HG02571 (cell line): ENCODE data around the gene TRIM2.
"Not testable (repeated sequence)": the region's sequence is repeated elsewhere in the genome, so short reads cannot be mapped to it uniquely, and the experiment has no call there.

Source experiments
- ATAC-seq: cut with Tn5 transposase; IDR thresholded peaks from one replicate; pipeline ENCODE4 v1.9.1; 2021; ENCODE audit warnings: mild to moderate bottlenecking, moderate library complexity; ENCODE audit not compliant: unreplicated experiment

Gene TRIM2

GRCh38 chr4:153204247-153204671 lies at the start of gene TRIM2:
Gene TRIM2 (plus strand): TSS chr4:153204443. CDS start chr4:153204531, 88 bp downstream.
- ATAC-seq = no peak

GRCh38 chr4:153155686-153156085 lies 48.6 kb upstream of the TRIM2 start:
- ATAC-seq = no peak

- ATAC-seq = no peak
These were observed 48.0 kb upstream of the TRIM2 start for GRCh38 chr4:153156263-153156662.

GRCh38 chr4:153156721-153157120 lies 47.5 kb upstream of the TRIM2 start:
- no peak for ATAC-seq

GRCh38 chr4:153159016-153159415 lies 45.2 kb upstream of the TRIM2 start:
- ATAC-seq = no peak

- no peak for ATAC-seq
These were observed 44.5 kb upstream of the TRIM2 start for GRCh38 chr4:153159728-153160221.

- ATAC-seq = no peak
These were observed 43.4 kb upstream of the TRIM2 start for GRCh38 chr4:153160821-153161220.

- ATAC-seq = no peak
These were observed 42.8 kb upstream of the TRIM2 start for GRCh38 chr4:153161226-153161963.

- not testable (repeated sequence) for ATAC-seq
These were observed 39.0 kb upstream of the TRIM2 start for GRCh38 chr4:153165236-153165635.

GRCh38 chr4:153166716-153167501 lies 37.3 kb upstream of the TRIM2 start:
- no peak for ATAC-seq

- no peak for ATAC-seq
These were observed 34.5 kb upstream of the TRIM2 start for GRCh38 chr4:153169776-153170175.

- ATAC-seq = no peak
These were observed 33.8 kb upstream of the TRIM2 start for GRCh38 chr4:153170407-153170806.

GRCh38 chr4:153174821-153175567 lies 29.2 kb upstream of the TRIM2 start:
- ATAC-seq = no peak

GRCh38 chr4:153176938-153177337 lies 27.3 kb upstream of the TRIM2 start:
- ATAC-seq = no peak

GRCh38 chr4:153177841-153178240 lies 26.4 kb upstream of the TRIM2 start:
- no peak for ATAC-seq

- ATAC-seq = no peak
These were observed 25.1 kb upstream of the TRIM2 start for GRCh38 chr4:153179100-153179499.

GRCh38 chr4:153181293-153181692 lies 22.9 kb upstream of the TRIM2 start:
- ATAC-seq = no peak

GRCh38 chr4:153181700-153182099 lies 22.5 kb upstream of the TRIM2 start:
- no peak for ATAC-seq

GRCh38 chr4:153183146-153183545 lies 21.1 kb upstream of the TRIM2 start:
- ATAC-seq = no peak

GRCh38 chr4:153185331-153185852 lies 18.9 kb upstream of the TRIM2 start:
- ATAC-seq = no peak
